ENCODE measurements around the gene GRID2. TPM values are rescaled to one million over a fixed set of nuclear protein-coding genes. Genes with fewer than 3 reads are reported as not detected.

Gene GRID2
- total RNA-seq, 1 donor from 2014 or later, result not detected

DNA sequence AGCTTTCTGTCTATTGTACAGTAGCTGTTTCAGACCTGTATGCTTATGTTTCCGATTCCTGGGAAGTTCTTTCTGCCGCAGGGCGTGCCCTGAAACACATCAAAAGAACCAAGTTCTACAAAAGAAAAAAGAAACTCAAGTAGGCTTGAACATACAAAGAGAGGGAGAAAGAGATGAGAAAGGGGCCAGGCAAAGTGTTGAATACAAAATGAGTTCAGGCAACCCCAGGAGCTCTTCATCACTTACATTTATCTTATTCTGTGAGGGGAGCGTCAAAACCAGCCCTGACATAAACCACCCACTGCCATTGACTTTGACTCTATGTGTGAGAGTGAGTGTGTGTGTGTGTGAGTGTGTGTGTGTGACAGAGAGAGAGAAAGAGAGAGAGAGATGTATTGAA lies 1498.3 kb downstream of the GRID2 start:
- no peak for DNase-seq (ENCODE audit: low read depth)

DNA sequence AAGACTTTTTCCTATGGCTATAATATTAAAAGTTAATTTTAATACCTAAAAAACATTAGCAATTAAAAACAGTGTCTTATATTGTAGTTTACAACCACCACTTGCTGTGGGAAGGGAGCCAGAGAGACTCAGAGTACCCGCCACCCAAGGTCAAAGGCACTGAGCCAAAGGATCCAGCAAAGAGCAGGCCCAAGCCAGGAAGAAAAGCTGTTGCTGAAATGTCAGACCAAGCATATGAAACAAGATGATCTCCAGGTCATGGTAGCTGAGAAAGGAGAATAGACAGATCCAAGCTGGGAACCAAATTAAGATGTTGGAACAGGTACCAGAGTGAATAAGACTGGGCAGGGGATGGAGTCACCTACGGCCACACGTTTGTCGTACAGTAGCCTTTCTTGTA lies 1506.0 kb downstream of the GRID2 start:
- no peak for DNase-seq (ENCODE audit: low read depth)

DNA sequence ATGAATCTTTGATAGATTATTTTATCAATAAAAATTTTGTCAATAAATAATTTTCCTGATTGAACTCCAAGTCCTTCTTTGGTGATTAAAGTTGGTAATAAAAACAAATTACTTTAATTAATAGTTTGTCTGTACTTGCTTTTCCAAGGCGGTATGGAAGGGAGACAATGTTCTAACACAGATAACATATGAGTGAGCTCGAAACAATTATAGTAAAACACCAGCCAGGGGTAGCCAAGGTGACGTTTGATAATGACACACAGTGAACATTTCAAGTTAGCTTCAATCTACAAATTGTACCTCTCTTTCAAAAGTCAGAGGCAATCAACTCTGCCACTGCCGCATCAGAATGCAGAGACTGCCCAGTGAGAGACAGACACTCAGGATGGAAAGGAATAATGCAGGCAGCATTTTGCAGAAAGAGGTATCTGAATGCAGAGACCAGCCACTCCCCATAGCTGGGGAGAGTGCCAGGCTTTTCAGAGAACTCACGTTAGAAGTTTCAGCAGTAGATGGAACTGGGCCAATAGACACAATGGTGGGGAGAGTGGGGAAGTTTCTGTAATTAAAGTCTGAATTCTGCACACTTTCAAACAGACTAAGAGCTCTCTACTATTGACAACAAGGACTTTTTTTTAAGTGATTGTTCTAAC lies 1506.7 kb downstream of the GRID2 start:
- DNase-seq (ENCODE audit: low read depth), result peak; percentile 38

DNA sequence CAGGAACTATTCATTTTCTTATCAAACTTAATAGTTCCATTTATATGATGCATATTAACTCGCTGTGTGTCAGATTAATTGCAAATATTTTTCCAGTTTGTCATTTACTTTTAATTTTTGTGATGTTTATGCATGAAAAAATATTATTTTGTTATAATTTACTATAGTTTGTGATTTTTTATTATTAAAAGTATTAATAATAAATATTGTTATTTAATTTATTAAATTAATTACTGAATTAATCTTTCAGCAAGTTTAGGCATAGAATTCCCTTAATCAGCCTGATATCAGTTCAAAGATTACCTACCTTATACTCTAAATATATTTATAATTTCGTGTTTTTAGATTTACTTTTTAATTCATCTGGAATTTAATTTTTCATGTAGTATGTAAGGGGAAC lies 1509.3 kb downstream of the GRID2 start:
- no peak for DNase-seq (ENCODE audit: low read depth)

DNA sequence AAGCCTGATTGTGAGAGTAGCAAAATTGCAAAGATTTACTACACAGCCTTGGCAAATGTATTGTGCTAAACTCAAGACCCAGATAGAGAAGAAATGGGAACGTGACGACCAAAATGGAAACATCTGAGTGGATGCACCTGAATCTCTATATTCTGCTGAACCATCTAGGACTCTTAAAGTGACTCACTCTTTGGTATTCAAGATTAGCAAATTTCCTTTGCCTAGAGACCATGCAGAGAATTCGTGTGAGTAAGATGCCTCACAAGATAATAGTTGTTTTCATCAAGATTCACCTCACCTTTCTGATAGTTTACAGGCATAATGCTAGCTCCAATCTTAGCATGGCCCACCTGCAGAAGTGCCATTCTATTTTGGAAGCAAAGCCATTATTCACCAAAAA lies 1510.4 kb downstream of the GRID2 start:
- no peak for DNase-seq (ENCODE audit: low read depth)

DNA sequence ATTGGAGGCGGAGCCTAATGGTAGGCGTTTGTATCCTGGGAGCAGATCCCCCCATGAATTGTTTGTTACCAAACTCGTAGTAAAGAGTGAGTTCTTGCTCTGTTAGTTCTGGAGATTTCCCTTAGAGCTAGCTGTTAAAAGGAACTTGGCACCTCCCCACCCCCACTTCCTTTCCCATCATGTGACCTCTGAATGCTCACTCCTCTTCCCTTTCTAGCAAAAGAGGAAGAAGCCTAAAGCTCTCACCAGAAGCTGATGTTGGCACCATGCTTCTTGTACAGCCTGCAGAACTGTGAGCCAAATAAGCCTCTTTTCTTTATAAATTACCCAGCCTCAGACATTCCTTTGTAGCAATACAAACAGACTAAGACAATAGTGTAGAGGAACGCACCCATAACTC lies 1511.0 kb downstream of the GRID2 start:
- DNase-seq (ENCODE audit: low read depth), result no peak
